Peyer's patch (tissue), 4 donors: ENCODE results near the gene LTBP1.

Experiments
- CTCF ChIP-seq, 6 experiments: fragments of 450-650 bp in 4 of 6; fragments of 200-600 bp in 2 of 6; sonication (generic) in 1 of 6; IDR thresholded peaks; one replicate each; pipeline ENCODE4 v1.5.1; 2017 to 2019; ENCODE audit warnings: antibody characterized with exemption in 6 of 6, mild to moderate bottlenecking in 3 of 6, moderate library complexity in 1 of 6
- POLR2A ChIP-seq, 2 donors: fragments of 450-650 bp; IDR thresholded peaks; one replicate each; pipeline ENCODE4 v1.5.1; 2017; ENCODE audit warnings: antibody characterized with exemption in 2 of 2, mild to moderate bottlenecking in 2 of 2, moderate library complexity in 2 of 2

GRCh38 chr2:32991091-32991845, 44.5 kb downstream of the LTBP1 start:
- TF ChIP-seq CTCF (IDR thresholded peaks at IDR 0.05): no peak
- TF ChIP-seq POLR2A (IDR thresholded peaks at IDR 0.05): no peak
